ENCODE results near the gene CSAG3. TPM values are rescaled to one million over a fixed set of nuclear protein-coding genes. Genes with fewer than 3 reads are reported as not detected.
"Not testable (repeated sequence)": the region's sequence is repeated elsewhere in the genome, so short reads cannot be mapped to it uniquely, and the experiment has no call there.

Gene CSAG3
- total and polyA plus RNA-seq, 7 donors, result not detected

DNA sequence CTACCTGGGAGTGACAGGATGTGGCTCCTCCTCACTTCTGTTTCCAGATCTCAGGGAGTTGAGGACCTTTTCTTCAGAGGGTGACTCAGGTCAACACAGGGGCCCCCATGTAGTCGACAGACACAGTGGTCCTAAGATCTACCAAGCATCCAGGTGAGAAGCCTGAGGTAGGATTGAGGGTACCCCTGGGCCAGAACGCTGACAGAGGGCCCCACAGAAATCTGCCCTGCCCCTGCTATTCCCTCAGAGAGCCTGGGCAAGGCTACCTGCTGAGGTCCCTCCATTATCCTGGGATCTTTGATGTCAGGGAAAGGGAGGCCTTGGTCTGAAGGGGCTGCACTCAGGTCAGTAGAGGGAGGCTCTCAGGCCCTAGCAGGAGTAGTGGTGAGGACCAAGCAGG lies 23.9 kb upstream of the CSAG3 start:
- DNase-seq, result no peak
- no peaks in the 10 kb centered on the region for H3K9me3 ChIP-seq
- H3K4me3 ChIP-seq, result no peak overlapping the region
- WGBS, 2 donors, result 68 to 87% methylated on average over 2 of the region's 2 CpGs
- intact Hi-C loops (cut with DNase I), result no loop called here
- TF ChIP-seq POLR2A (IDR thresholded peaks at IDR 0.05) (no peak), EP300 (IDR thresholded peaks at IDR 0.05) (no peak), POLR2AphosphoS5 (IDR thresholded peaks at IDR 0.05) (no peak)
- TF ChIP-seq, protein P1, sequence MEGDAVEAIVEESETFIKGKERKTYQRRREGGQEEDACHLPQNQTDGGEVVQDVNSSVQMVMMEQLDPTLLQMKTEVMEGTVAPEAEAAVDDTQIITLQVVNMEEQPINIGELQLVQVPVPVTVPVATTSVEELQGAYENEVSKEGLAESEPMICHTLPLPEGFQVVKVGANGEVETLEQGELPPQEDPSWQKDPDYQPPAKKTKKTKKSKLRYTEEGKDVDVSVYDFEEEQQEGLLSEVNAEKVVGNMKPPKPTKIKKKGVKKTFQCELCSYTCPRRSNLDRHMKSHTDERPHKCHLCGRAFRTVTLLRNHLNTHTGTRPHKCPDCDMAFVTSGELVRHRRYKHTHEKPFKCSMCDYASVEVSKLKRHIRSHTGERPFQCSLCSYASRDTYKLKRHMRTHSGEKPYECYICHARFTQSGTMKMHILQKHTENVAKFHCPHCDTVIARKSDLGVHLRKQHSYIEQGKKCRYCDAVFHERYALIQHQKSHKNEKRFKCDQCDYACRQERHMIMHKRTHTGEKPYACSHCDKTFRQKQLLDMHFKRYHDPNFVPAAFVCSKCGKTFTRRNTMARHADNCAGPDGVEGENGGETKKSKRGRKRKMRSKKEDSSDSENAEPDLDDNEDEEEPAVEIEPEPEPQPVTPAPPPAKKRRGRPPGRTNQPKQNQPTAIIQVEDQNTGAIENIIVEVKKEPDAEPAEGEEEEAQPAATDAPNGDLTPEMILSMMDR (IDR thresholded peaks at IDR 0.05), result no peak
- no peaks in the 10 kb centered on the region for H3K4me1 ChIP-seq
- no peaks in the 10 kb centered on the region for H3K27me3 ChIP-seq
- no peak overlapping the region for H3K27ac ChIP-seq
- no peaks in the 10 kb centered on the region for H3K36me3 ChIP-seq

DNA sequence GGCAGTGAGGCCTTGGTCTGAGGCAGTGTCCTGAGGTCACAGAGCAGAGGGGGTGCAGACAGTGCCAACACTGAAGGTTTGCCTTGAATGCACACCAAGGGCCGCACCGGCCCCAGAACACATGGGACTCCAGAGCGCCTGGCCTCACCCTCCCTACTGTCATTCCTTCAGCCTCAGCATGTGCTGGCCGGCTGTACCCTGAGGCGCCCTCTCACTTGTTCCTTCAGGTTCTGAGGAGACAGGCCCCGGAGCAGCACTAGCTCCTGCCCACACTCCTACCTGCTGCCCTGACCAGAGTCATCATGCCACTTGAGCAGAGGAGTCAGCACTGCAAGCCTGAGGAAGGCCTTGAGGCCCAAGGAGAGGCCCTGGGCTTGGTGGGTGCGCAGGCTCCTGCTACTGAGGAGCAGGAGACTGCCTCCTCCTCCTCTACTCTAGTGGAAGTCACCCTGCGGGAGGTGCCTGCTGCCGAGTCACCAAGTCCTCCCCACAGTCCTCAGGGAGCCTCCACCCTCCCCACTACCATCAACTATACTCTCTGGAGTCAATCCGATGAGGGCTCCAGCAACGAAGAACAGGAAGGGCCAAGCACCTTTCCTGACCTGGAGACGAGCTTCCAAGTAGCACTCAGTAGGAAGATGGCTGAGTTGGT lies 23.0 kb upstream of the CSAG3 start:
- intact Hi-C loops (cut with DNase I), result no loop called here
- 89 to 93% methylated on average over 12 of the region's 12 CpGs for WGBS, 2 donors
- no peaks in the 10 kb centered on the region for H3K36me3 ChIP-seq
- H3K4me3 ChIP-seq, result no peak overlapping the region
- no peak overlapping the region for H3K27ac ChIP-seq
- no peaks in the 10 kb centered on the region for H3K4me1 ChIP-seq
- no peak for DNase-seq
- TF ChIP-seq POLR2A (IDR thresholded peaks at IDR 0.05), result no peak
- H3K9me3 ChIP-seq, result no peaks in the 10 kb centered on the region
- H3K27me3 ChIP-seq, result no peaks in the 10 kb centered on the region

DNA sequence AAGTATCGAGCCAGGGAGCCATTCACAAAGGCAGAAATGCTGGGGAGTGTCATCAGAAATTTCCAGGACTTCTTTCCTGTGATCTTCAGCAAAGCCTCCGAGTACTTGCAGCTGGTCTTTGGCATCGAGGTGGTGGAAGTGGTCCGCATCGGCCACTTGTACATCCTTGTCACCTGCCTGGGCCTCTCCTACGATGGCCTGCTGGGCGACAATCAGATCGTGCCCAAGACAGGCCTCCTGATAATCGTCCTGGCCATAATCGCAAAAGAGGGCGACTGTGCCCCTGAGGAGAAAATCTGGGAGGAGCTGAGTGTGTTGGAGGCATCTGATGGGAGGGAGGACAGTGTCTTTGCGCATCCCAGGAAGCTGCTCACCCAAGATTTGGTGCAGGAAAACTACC lies 22.5 kb upstream of the CSAG3 start:
- H3K4me3 ChIP-seq; H3K27ac ChIP-seq; DNase-seq; intact Hi-C loops (cut with DNase I); H3K36me3 ChIP-seq; H3K4me1 ChIP-seq; H3K27me3 ChIP-seq; H3K9me3 ChIP-seq: not testable (repeated sequence)
- WGBS, 2 donors, result 85 to 88% methylated on average over 12 of the region's 12 CpGs

DNA sequence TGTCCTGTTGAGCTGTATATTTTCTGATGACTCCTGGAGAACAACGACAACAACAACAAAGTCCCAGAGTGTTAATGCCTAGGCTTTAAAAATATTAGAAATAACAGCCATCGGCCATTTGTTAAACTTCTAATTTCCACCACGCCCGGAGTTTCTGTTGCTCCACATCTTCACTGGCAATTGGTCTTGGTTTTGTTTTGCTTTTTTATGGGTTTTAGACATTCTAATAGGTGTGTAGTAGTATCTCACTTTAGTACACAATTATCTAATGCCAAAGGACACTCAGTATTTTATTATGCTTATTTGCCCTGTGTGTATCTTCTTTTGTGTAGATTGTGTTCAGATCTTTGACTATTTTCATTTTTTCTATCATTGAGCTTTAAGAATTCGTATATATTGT lies 20.5 kb upstream of the CSAG3 start:
- no peaks in the 10 kb centered on the region for H3K4me1 ChIP-seq
- H3K9me3 ChIP-seq, result no peaks in the 10 kb centered on the region
- no peak overlapping the region for H3K4me3 ChIP-seq
- intact Hi-C loops (cut with DNase I), result no loop called here
- DNase-seq, result no peak
- no peaks in the 10 kb centered on the region for H3K36me3 ChIP-seq
- H3K27me3 ChIP-seq, result no peaks in the 10 kb centered on the region
- 90 to 93% methylated on average over 5 of the region's 5 CpGs for WGBS, 2 donors
- TF ChIP-seq POLR2A (IDR thresholded peaks at IDR 0.05) (no peak), EP300 (IDR thresholded peaks at IDR 0.05) (no peak), POLR2AphosphoS5 (IDR thresholded peaks at IDR 0.05) (no peak)
- TF ChIP-seq, protein P1 (IDR thresholded peaks at IDR 0.05), result no peak
- H3K27ac ChIP-seq, result no peak overlapping the region

DNA sequence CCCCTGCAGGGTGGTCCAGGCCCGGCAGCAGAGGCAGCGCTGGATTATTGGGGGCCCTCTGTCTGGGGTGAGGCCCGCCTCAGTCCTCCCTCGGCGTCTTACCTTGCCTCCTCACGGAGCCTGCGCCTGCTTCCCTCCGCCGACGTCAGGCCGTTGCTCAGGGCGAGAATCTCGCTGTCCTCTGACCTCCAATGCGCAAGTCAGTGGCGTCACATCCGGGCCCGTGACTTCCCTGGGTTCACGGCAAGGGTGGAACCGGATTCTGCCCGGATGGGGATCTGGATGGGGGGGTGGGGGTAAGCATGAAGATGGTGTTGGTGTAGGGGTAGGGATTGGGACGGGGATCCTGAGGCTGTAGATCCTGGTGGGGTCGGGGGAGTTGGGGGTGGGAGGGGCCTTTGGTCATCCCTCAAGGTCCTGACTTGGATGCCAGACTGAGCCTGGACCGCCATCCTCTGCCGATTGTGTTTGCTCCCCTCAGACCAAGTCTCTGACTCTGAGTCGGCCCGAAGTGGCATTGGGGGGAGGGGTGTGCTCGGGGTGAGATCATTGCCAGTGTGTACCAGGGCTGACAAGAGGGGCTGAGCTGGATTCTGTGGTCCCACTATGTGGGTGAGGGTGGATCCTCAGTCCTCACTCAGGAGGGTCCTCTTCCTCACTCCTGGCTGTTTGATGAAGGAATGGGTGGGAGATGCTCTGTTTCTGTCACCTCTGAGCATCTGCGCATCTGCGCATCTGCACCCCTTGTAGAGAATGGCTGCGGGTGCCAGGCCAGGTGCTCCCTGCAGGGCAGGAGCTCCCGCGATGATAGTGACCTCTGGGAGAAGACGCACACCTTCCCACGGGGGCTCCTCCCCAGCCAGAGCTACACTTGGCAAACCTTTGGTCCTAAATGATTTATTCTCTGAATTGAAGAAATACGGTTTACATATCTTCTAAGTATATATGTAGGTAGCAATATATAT lies 5.0 kb upstream of the CSAG3 start, which contains the start of gene MAGEA2:
TSS of gene MAGEA2 (minus strand) at position 157 of the 965 bp plus-strand sequence. CDS start 2,479 bp downstream, outside the sequence.
- H3K4me3 ChIP-seq; intact Hi-C loops (cut with DNase I): not testable (repeated sequence)
- no CpG with 5 or more reads among the region's 35 CpGs for WGBS, 2 donors

DNA sequence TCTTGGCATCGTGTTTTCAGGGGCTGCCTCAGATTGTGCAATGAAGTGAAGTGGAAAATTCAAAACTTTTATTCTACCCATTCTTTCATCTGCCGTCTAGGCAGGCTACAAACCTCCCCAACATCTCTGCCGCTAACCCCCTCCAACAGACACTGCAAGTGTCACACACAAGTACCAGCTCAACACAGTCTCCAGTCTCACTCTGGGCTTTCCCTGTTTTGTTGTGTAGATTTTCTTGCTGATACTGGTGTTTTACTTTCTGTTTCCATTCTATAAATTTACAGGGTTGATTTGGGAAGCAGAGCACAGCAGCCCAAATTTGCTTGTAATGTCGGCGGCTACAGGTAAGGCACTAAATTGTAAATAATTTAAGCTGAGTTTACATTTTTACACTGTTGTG lies 4.1 kb upstream of the CSAG3 start:
- H3K36me3 ChIP-seq; H3K27me3 ChIP-seq; intact Hi-C loops (cut with DNase I); H3K9me3 ChIP-seq; H3K4me3 ChIP-seq; H3K4me1 ChIP-seq; DNase-seq; H3K27ac ChIP-seq: not testable (repeated sequence)
- no CpG with 5 or more reads among the region's 5 CpGs for WGBS, 2 donors

More for the DNA sequence above, 5.0 kb upstream of the CSAG3 start, which contains the start of gene MAGEA2:
- not testable (repeated sequence) for H3K9me3 ChIP-seq, H3K4me1 ChIP-seq, H3K27me3 ChIP-seq, H3K27ac ChIP-seq, H3K36me3 ChIP-seq, DNase-seq

DNA sequence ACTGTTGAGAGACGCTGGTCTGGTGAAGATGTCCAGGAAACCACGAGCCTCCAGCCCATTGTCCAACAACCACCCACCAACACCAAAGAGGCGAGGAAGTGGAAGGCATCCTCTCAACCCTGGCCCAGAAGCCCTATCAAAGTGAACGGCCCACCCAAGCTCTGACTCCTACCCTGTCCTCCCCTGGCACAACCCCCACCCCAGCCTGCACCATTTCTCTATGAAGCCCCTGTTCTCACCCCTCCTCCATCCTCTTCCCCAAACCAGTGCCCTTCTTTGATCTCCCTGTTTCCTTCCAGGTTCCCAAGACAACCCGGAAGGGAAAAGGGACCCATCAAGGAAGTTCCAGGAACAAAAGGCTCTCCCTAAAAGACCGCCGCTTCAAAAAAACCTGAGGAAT lies 526 bp downstream of the CSAG3 start:
- H3K4me1 ChIP-seq; DNase-seq; H3K9me3 ChIP-seq; H3K27me3 ChIP-seq; H3K27ac ChIP-seq; H3K4me3 ChIP-seq; H3K36me3 ChIP-seq; intact Hi-C loops (cut with DNase I): not testable (repeated sequence)
- 63 to 85% methylated on average over 2 to 4 of the region's 7 CpGs for WGBS, 2 donors

DNA sequence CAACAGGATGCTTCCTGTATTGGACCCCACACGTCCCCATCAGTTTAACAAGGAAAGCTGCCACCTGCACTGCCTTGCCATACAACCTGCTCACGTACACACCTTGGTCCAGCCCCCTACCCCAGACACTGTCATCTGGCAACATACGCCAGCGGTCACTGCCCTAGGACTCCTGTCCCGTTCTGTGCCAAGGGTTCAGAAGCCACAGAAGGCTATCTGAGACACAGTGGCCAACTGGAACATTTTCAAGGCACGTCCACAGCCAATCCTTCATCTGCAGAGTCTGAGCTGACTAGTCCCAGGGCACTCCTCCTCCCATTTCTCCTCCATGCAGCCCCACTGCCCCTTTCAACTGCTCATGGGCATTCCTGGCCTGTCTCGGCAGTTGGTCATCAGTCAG lies 2.6 kb downstream of the CSAG3 start:
- H3K27ac ChIP-seq; intact Hi-C loops (cut with DNase I); H3K27me3 ChIP-seq; H3K4me3 ChIP-seq; H3K36me3 ChIP-seq; DNase-seq; H3K4me1 ChIP-seq; H3K9me3 ChIP-seq: not testable (repeated sequence)
- 84 to 85% methylated on average over 4 of the region's 7 CpGs for WGBS, 2 donors

DNA sequence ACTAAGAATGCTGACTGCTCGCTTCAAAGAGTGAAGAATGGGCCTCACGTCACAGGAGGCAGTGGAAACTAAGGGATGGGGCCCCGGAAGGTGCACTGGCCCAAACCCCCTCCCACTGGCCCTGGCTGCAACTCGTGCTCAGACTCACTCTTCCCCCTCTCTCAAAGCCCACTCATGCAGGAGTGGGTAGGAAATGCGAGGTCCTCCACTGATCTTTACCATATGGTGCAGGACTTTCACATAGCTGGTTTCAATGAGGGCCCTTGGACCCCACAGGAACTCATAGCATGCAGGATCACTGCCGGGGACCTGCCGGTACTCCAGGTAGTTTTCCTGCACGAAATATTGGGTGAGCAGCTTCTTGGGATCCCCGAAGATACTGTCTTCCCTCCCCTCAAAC lies 7.5 kb downstream of the CSAG3 start:
- H3K27me3 ChIP-seq; H3K4me3 ChIP-seq; H3K4me1 ChIP-seq; H3K36me3 ChIP-seq; H3K9me3 ChIP-seq; H3K27ac ChIP-seq; intact Hi-C loops (cut with DNase I): not testable (repeated sequence)
- 78 to 80% methylated on average over 9 of the region's 9 CpGs for WGBS, 2 donors
- peak; percentile 14 for DNase-seq

Data from sigmoid colon (tissue), 7 donors.